Activated naive CD4-positive, alpha-beta T cell treated with anti-CD3 and anti-CD28 coated beads, Interleukin-2, amount 50 U/mL, for 72 hours (primary cell): Measurements from ENCODE around the gene PLA2G6. TPM values are rescaled to one million over a fixed set of nuclear protein-coding genes. Genes with fewer than 3 reads are reported as not detected.
"Not testable (repeated sequence)": the region's sequence is repeated elsewhere in the genome, so short reads cannot be mapped to it uniquely, and the experiment has no call there.

Source experiments
- ATAC-seq, 2 donors: fragments of 150-1000 bp; cut with Tn5 transposase; 2 replicates each; pipeline ENCODE4 v1.10.0; 2021; ENCODE audit warnings: mild to moderate bottlenecking in 2 of 2, moderate library complexity in 2 of 2
- DNase-seq, 2 donors: peaks; one replicate each; pipeline ENCODE4 v3.0.0; 2021 to 2022; ENCODE audit warnings: low spot score in 2 of 2
- H3K27ac Mint-ChIP-seq, 2 donors: one replicate each; pipeline ENCODE4 v1.8.0; 2022; ENCODE audit warnings: mild to moderate bottlenecking in 2 of 2, mixed read lengths in 2 of 2
- H3K36me3 Mint-ChIP-seq, 2 donors: one replicate each; pipeline ENCODE4 v1.8.0; 2022; ENCODE audit warnings: mixed read lengths in 2 of 2
- H3K9me3 Mint-ChIP-seq, 2 donors: one replicate each; pipeline ENCODE4 v1.8.0; 2022; ENCODE audit warnings: mixed read lengths in 2 of 2
- total RNA-seq, 2 donors: library from RNA; stranded (reverse); gene quantifications; one replicate each; pipeline ENCODE4 v1.2.3, GENCODE V29; 2022

Gene PLA2G6
- total RNA-seq, 2 donors from 2014 or later = 74.3 to 75.7 TPM

GRCh38 chr22:38178605-38178937, 3.1 kb downstream of the PLA2G6 start:
- ATAC-seq, H3K9me3 Mint-ChIP-seq, DNase-seq: not testable (repeated sequence)
- Mint-ChIP-seq H3K36me3 (peaks cover 12 to 19% of the 10 kb centered on the region in 2 donors), H3K27ac (peak overlapping the region in 1 of 2 donors; percentile 87)

DNA sequence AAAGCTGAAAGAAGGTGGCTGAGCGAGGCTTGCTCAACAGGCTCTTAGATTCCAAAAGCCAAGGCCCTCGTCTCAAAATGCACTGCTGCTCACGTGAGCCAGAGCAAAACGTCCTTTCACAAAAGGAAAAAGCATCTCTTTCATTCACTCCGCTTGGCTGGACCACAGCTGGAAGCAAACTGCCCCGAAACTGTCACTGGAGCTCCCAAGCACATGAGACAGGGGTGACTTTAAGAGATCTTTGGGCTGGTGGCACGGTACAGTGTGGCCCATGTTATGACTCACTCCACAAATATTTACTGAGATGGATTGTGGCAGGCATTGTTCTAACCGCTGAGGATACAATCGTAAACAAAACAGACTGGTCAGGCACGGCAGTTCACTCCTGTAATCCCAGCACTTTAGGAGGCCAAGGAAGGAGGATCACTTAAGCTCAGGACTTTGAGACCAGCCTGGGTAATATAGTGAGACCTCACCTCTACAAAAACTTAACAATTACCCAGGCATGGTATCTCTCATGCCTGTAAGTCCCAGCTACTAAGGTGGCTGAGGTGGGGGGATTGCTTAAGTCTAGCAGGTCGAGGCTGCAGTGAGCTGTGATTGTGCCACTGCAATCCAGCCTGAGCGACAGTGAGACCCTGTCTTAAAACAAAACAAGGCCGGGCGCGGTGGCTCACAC, 3.6 kb downstream of the PLA2G6 start:
- H3K9me3 Mint-ChIP-seq = no peaks in the 10 kb centered on the region
- peak overlapping the region; percentile 32 to 87 for H3K27ac Mint-ChIP-seq
- DNase-seq = no peak
- no peak for ATAC-seq
- H3K36me3 Mint-ChIP-seq = peaks cover 12 to 19% of the 10 kb centered on the region in 2 donors

- not testable (repeated sequence) for H3K9me3 Mint-ChIP-seq, DNase-seq, ATAC-seq
- Mint-ChIP-seq H3K27ac (peak overlapping the region; percentile 87 to 92), H3K36me3 (peaks cover 12 to 19% of the 10 kb centered on the region in 2 donors)
These were observed 4.1 kb downstream of the PLA2G6 start for GRCh38 chr22:38177571-38177925.

GRCh38 chr22:38177044-38177443, 4.6 kb downstream of the PLA2G6 start:
- ATAC-seq (no peak), DNase-seq (no peak)
- H3K36me3 Mint-ChIP-seq = peaks cover 12 to 19% of the 10 kb centered on the region in 2 donors
- no peaks in the 10 kb centered on the region for H3K9me3 Mint-ChIP-seq
- peak overlapping the region; percentile 87 to 92 for H3K27ac Mint-ChIP-seq

DNA sequence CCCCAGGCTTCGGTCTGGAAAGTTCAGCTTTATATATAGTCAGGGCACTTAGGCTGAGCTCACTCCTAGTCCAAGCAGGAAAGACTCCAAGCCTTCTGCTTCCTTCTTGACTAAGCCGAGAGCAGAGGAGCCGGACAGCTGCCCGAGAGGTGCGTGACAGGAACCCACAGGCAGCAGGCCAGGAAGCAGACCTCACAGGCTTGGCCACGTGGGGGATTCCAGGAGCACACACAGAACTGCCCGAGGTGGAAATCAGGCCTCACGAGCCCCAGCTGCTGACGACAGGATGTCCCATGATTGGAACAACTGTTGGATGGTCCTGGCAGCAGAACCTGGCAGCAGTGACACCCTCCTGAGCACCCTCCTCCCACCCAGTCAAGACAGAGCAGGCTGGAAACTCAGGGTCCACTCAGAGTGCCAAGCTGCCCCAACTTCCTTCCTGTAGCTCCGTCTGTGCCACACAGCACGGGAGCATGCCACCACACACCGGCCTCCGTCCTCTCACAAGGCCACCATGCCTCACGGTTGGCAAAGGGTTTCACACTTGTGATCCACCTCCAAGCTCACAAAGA, 5.4 kb downstream of the PLA2G6 start:
- H3K36me3 Mint-ChIP-seq = peaks cover 10 to 11% of the 10 kb centered on the region in 2 donors
- H3K27ac Mint-ChIP-seq = peak overlapping the region; percentile 87 to 92
- DNase-seq = peak in 1 of 2 donors; percentile 78
- ATAC-seq = peak; percentile 29 to 72
- no peaks in the 10 kb centered on the region for H3K9me3 Mint-ChIP-seq

GRCh38 chr22:38175206-38176118, 6.2 kb downstream of the PLA2G6 start:
- Mint-ChIP-seq H3K27ac (peak overlapping the region; percentile 87 to 92), H3K36me3 (peaks cover 3 to 5% of the 10 kb centered on the region in 2 donors), H3K9me3 (no peaks in the 10 kb centered on the region)
- no peak for ATAC-seq
- DNase-seq = peak in 1 of 2 donors; percentile 48

- Mint-ChIP-seq H3K27ac (peak overlapping the region in 1 of 2 donors; percentile 2), H3K9me3 (no peaks in the 10 kb centered on the region), H3K36me3 (peaks cover 0 to 5% of the 10 kb centered on the region in 2 donors)
- ATAC-seq (no peak), DNase-seq (peak in 1 of 2 donors; percentile 50)
These were observed 7.0 kb downstream of the PLA2G6 start for GRCh38 chr22:38174626-38175025.

GRCh38 chr22:38173641-38173906, 8.1 kb downstream of the PLA2G6 start:
- DNase-seq (peak in 1 of 2 donors; percentile 13), ATAC-seq (no peak)
- peak overlapping the region; percentile 77 to 90 for H3K27ac Mint-ChIP-seq
- H3K9me3 Mint-ChIP-seq = no peaks in the 10 kb centered on the region
- H3K36me3 Mint-ChIP-seq = peaks cover 0 to 5% of the 10 kb centered on the region in 2 donors

GRCh38 chr22:38172832-38173640, 8.6 kb downstream of the PLA2G6 start:
- peak overlapping the region; percentile 77 to 90 for H3K27ac Mint-ChIP-seq
- H3K9me3 Mint-ChIP-seq = no peaks in the 10 kb centered on the region
- DNase-seq (peak in 1 of 2 donors; percentile 64), ATAC-seq (peak in 1 of 2 donors; percentile 42)
- H3K36me3 Mint-ChIP-seq = peaks cover 1 to 7% of the 10 kb centered on the region in 2 donors

DNA sequence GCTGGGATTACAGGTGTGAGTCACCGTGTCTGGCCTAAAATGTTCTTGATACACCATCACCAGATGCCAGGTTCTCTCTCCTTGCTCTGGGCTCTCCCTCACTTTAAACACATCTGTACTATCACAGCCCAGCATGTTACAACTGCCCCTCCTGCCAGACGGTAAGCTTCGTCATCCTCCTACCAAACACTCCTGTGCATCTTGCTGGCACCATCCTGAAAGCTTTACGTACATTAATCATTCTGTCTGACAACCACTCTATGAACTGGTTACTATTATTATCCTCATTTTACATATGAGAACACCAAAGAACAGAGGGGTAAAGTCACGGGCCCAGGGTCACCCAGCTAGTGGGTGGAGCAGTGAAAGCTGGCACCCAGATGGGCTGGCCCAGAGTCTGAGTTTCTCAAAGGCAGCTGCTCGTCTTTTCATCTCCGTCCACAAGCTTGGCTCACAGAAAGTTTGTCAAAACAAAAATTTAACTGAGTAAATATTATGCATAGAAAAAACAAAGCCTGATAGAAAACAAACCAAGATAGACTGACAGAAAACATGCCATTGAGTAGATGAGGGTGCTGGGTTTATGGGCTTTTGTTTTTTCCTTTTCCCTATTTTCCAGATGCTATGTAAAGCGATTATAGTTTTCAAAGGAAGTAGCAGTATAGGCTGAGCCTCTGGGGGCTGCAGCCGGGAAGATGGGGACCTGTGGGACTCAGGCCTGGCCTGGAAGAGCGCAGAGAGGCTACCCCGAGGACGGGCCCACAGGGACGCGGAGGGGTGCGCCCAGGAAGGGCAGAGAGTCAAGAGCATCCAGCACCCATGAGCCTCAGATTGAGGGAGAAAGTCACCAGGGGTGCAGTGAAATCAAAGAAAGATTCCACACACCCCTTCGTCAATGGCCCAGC, 9.5 kb downstream of the PLA2G6 start:
- peaks cover 5 to 11% of the 10 kb centered on the region in 2 donors for H3K36me3 Mint-ChIP-seq
- H3K27ac Mint-ChIP-seq = peak overlapping the region; percentile 58 to 77
- ATAC-seq (no peak), DNase-seq (peak in 1 of 2 donors; percentile 13)
- H3K9me3 Mint-ChIP-seq = no peaks in the 10 kb centered on the region

DNA sequence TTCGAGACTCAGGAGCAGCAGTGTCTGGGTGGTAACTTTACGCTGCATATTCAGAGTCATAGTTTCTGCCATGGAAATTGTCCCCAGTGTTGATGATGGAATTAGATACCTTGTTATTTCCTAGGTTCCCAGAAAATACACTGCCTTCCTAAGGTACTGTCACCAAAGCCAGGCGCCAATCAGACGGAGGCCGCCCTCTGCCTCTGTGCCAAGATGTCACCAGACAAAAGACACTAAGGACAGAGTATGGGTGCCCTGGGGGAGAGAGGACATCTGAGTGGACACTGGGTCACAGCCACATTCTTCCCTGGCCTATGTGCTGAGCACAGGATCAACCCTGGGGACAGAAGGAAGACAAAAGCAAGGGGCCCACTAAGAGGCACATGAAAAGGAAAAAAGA, 11.2 kb downstream of the PLA2G6 start:
- peak in 1 of 2 donors; percentile 41 for DNase-seq
- H3K27ac Mint-ChIP-seq = no peak overlapping the region
- H3K9me3 Mint-ChIP-seq = no peaks in the 10 kb centered on the region
- peaks cover 5 to 15% of the 10 kb centered on the region in 2 donors for H3K36me3 Mint-ChIP-seq
- no peak for ATAC-seq

GRCh38 chr22:38169116-38169515, 12.5 kb downstream of the PLA2G6 start:
- Mint-ChIP-seq H3K9me3 (no peaks in the 10 kb centered on the region), H3K36me3 (peaks cover 5 to 18% of the 10 kb centered on the region in 2 donors), H3K27ac (no peak overlapping the region)
- no peak for ATAC-seq
- peak in 1 of 2 donors; percentile 30 for DNase-seq

GRCh38 chr22:38167988-38168407, 13.6 kb downstream of the PLA2G6 start:
- peaks cover 5 to 18% of the 10 kb centered on the region in 2 donors for H3K36me3 Mint-ChIP-seq
- DNase-seq = peak in 1 of 2 donors; percentile 26
- H3K9me3 Mint-ChIP-seq = no peaks in the 10 kb centered on the region
- no peak for ATAC-seq
- peak overlapping the region; percentile 3 to 26 for H3K27ac Mint-ChIP-seq

- Mint-ChIP-seq H3K27ac (no peak overlapping the region), H3K36me3 (peaks cover 5 to 18% of the 10 kb centered on the region in 2 donors), H3K9me3 (no peaks in the 10 kb centered on the region)
- DNase-seq (peak in 1 of 2 donors; percentile 41), ATAC-seq (no peak)
These were observed 15.6 kb downstream of the PLA2G6 start for GRCh38 chr22:38165922-38166593.

- ATAC-seq = no peak
- peaks cover 5 to 18% of the 10 kb centered on the region in 2 donors for H3K36me3 Mint-ChIP-seq
- DNase-seq = peak in 1 of 2 donors; percentile 42
- no peaks in the 10 kb centered on the region for H3K9me3 Mint-ChIP-seq
- peak overlapping the region; percentile 9 to 37 for H3K27ac Mint-ChIP-seq
These were observed 17.1 kb downstream of the PLA2G6 start for GRCh38 chr22:38164551-38164918.
